ENCODE measurements around the gene OXCT1.

- TF ChIP-seq POLR2A (IDR thresholded peaks at IDR 0.05; ENCODE audit: low read depth, low read length): no peak
- TF ChIP-seq POLR2AphosphoS5 (IDR thresholded peaks at IDR 0.05; ENCODE audit: low read depth, low read length): no peak
- no peak for TF ChIP-seq PAX5 (IDR thresholded peaks at IDR 0.05; ENCODE audit: insufficient read depth, low read length, severe bottlenecking)
- TF ChIP-seq TAF1 (IDR thresholded peaks at IDR 0.05; ENCODE audit: low read depth, low read length): no peak
These were observed 13.4 kb downstream of the OXCT1 start for GRCh38 chr5:41856644-41857491.
